GM19193 (cell line): ENCODE measurements around the gene NEDD4L.

Experiments used
- POLR2A ChIP-seq: IDR thresholded peaks from 4 replicates; pipeline ENCODE4 v1.6.1; 2011; ENCODE audit not compliant: insufficient read depth, insufficient read length; ENCODE audit errors: extremely low read depth

The NEDD4L gene

DNA sequence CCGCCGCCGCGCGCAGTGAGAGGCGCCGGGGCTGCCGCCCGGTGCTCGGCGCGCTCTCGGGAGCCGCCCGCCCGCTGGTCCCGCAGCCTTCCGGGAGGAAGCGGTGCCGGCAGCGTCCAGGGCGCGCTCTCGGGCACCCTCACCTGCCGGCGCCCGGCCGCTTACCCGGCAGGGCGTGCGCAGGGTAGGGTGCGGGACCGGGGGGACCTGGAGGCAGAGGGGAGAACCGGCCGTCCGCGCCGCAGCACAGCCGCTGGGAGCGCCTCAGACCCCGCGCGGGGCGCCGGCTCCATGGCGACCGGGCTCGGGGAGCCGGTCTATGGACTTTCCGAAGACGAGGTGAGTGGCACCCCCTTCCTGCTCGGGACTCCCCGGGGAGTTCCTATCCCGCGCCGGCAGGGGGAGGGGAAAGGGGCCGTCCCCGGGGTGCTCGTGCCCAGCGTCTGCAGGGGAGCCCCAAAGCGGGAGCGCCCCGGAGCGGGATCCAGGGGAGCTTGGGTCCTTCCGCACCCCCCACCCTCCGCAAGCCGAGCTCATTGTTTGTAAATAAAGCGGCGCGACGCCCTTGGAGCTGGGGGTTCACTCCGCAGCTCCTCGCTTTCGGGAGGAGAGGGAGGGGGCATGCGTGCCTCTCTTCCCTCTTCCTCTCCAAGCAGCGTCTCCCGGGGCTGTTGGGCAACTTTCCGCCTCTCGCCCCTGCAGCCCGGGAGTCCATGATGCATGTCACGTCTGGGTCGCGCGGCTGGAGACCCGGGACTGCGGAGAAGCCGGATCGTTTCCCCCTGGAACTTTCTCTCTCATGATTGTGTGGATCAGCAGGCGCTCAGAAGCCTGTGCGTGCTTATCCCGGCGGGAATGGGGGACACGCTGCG is 580 bp downstream of the NEDD4L start:
- TF ChIP-seq POLR2A, result peak; percentile 31

DNA sequence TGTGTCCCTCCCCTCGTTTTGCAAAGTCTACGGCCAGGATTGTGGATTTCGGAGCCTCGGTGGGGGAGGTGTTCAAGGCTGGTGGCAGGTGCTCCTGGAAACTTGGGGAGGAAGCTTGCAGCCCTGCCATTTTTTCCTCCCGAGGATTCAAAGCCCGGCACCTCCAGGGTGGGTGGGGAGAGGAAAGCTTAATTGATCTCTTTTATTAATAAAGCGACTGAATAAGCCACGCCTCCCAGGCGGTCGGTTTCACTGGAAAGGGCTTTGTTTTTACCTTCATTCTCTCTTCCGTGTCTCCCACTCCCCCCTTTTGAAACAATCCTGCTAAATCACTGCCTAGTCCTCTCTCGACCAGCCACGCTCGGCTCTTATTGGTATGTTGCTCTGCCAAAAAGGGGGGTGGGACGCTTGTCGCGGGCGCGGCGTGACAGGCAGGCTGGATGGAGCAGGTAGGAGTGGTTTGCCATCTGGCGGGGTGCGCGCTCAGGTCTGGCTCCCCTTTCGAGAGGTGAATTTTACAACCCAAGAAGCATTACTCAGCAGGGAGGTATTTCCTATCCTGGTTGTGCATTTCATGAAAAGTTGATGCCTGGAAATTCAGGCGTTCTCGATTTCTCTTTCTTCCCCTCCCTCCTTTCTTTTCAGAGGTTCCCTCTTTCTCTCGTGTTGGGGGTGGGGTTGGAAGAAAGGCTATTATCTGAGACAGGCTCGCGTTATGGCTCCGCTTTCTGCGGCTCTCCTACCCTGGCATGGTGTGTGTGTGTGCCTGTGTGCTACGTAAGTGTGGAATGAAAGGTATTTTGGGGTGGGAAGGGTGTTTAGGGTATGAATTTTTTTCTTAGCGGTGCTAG is 1.4 kb downstream of the NEDD4L start:
- no peak for TF ChIP-seq POLR2A

DNA sequence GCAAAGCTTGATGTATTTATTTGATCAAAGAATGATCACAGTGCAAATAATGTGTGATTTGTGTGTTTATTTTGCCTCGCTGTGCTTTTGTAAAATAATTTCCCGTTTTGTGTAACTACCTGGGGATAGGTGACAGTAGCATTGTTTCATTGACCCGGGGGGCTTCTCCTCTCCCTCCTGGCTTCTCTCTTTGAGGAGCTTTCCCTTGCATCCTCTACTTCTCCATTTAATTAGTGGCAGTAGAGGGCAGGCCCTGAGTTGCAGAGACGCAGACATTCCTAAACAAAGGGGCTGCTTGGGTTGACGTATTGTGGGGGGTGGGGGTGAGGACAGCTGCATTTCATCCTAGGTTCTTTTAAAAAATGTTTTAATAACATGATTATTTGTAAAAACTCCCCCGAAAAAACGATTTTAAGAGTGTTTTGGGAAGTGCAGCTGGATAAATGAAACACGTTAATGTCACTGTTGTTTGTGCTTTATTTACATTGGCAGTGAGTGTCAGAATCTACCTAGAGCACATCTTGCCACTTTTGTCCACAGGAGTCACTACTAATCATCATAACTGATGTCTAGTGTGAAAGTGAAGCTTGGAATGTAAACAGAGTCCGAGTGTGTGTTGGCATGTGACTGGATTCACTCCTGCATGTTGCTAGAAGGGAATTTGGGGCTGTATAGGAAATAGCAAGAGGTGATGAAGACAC is 2.2 kb downstream of the NEDD4L start:
- no peak for TF ChIP-seq POLR2A

DNA sequence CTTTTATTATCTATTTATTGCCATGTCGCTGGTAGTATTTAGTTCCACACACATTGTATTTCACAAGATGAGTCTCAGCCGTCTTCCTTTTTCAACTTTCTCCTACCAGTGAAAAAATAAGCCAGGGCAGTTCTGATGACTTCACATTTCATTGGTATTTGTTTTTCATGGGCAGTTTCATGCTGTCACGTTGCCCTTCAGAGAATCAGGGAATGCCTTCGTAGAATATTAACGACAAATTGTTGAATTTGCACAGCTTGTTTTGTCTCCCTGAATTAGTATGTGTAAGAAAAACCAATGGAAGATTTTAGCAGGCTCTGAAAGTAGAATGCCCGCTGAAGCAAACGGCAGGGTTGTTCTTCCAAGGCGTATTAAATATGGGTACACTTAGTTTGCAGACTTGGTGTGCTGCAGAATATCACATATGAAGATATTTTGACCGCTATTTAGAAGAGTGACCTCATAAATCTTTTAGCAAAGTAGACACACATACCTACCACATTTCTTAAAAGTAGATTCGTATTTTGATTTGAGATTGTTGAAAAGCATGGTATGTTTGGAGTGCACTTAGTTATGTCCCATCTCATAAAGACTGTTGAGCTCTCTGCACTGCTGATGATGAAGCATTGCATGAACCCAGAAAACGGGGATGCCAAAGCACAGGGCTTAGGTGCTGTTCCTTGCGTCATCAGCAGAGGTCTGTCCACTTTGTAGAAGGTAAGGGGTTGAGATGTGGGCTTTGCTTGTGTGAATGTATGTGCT is 2.9 kb downstream of the NEDD4L start:
- no peak for TF ChIP-seq POLR2A

DNA sequence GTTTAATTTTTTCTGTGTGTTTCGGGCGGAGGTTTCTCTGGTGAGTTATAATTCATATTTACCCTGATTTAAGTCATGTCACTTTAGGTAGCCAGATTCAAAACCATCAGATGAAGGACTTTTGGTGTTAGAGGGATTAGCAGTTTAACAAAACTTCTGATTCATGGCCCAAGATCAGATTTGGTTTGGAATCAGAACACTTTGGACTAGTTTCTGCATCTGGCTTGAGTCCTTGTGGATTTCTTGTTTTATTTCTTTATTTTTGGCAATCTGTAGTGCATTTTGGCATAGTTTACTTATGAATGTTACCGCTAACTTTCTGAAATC is 3.5 kb downstream of the NEDD4L start:
- TF ChIP-seq POLR2A, result no peak

DNA sequence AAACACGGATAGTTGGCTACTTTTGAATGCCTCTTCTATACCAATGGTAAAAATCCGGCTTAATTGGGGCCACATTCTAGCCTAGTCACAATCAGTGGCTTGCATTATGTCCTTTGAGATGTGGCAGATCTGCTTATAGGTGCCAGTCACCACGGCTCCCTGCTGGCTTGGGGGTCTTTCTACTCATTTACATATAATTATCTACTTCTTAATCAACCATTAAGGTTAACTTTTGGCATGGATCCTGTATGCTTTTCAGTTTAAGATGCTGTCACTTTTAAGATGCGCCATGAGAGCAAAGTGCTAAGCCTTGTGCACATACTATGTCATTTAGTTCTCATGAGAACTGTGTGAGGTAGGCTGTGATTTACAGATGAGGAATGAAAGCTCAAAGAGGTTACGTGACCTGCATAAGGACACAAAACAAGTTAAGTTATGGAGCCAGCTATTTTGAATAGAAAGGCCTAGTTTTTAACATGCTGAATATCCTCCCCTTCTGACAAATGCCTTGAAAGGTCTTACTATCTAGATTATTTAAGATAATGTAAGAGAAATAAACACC is 4.1 kb downstream of the NEDD4L start:
- TF ChIP-seq POLR2A, result no peak

DNA sequence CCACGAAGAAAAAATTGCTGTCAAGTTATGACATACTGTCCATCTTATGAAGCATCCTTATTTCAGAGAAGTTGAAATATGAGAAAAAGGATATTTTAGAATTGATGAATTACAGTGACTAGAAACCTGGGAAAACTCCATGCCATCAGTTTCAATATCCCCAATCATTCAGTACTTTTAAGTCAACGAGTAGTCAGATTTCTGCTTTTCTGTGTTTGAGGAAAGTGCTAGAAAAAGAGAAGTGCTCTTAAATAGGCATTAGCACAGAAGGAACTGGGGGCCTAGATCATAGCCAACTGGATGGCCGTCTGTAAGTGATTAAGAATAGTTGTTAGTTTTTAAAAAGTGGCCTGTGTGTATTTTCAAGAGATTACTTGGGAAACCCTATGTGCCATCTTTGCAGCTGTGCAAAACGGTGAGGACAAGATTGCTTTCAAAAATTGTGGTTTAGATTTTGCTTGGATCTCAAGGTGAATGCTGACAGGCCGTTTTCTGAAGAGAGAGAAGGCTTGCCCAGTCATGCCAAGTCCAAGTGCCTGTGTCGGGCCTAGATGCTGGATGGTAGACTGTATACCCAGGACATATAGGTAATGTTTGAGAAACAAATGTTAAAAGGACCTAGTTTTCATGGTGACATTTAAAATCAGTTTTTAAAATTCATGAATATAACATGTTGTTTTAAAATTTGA is 5.1 kb downstream of the NEDD4L start:
- TF ChIP-seq POLR2A, result no peak

DNA sequence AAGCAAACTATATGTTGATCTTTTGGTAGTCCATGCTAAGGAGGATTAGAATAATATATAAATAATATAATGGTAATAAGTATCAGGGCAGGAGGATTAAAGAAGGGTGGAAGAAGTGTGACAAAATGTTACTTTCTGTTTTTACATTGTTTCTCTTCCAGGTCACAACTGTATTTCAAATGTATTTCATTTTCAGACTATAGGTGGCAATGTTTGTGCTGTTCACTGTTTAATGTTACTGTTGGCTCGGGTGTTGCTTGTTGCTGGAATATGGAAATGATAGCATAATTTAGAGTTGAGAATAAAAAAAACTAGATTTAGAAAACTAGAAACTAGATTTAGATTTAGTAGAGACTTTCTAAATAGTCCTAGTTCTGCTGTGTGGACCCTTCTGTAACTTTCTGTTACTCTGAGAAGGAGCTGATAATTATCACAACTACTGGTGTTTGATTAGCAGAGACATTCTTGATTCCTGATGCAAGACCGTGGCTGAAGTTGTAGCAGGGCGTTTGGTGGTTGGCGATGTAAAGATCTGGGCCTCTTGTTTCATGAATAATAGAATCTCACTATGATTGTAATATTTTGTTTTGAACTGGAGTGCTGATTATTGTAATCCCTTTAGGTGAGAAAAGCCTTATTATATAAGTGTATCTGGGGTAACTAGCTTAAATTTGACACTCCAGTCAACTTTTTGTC is 7.9 kb downstream of the NEDD4L start:
- no peak for TF ChIP-seq POLR2A

DNA sequence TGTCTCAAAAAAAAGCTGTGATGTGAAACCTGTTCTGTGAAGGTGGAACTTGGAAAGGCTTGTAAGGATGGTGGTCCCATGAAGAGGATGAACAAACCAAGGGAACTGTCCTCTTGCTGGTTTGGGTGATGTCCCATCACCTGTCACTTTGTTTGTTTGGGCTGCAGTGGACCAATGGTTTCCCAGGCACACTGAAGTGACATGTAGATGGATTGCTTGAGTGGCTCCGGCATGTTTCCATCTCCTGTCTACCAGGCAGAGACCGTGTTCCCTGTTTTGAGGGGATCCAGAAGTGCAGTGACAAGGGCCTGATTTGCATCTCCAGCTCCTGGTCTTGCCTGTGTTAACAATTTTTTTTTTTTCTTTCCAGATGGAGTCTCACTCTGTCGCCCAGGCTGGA is 8.9 kb downstream of the NEDD4L start:
- no peak for TF ChIP-seq POLR2A

DNA sequence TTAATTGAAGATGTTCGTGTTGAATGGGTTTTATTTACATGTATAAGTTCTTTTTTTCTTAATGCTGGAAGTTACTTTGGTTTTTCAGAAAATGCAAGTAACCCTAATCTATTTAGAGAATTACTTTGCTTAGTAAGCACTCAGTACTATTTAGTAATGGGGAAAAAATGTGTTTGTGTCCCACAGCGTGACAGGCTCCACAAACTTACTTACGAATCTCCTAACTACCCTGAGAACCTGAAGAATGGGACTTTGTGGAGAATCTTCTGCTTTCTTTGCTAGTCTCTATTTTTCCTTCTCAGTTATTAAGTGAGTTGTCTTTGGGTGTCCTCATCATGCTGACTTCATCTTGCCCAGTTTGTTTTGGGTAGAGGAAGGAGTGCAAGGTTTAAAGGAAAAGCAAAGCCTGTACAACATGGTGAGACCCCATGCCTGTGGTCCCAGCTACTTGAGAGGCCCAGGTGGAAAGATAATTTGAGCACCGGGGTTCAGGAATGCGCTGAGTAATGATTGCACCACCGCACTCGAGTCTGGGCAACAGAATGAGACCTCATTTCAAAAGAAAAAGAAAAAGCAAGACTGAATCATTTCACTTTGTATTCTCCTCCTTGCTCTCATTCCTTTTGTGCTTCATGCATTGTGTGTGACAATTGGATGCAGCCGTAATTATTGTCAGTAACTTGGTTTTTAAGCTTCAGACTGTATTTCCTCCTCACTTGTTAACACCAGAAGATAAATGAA is 10.2 kb downstream of the NEDD4L start:
- no peak for TF ChIP-seq POLR2A

DNA sequence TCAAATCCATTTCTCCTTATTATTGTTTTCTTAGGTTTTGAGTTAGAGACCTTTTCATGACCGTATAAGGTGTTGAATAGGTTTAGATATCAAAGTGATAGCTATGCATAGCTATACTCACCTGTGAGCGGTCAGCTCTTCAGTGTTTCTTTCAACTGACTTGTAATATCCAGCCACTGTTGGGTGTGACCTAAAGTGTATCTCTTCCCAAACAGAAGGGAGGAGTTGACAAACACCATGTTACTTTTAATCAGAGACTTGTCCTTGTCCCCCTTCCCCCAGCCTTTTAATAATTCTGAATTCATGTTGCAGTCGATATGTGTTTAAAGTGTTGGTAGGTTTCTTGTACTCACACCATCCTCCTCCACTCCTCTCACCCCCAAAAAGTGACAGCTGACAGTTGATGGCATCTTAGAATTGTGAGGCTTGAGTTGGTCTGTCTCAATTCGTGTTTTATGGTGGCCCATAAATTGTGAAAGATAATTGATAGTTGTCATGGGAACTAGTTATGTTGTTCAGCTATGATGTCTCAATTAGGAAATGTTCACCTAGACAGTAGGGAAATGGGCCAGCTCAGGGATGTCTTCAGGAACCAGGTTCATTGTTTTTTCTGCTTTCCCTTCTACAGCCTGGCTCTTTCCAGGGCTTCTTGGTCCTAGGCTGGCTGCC is 12.0 kb downstream of the NEDD4L start:
- TF ChIP-seq POLR2A, result no peak

DNA sequence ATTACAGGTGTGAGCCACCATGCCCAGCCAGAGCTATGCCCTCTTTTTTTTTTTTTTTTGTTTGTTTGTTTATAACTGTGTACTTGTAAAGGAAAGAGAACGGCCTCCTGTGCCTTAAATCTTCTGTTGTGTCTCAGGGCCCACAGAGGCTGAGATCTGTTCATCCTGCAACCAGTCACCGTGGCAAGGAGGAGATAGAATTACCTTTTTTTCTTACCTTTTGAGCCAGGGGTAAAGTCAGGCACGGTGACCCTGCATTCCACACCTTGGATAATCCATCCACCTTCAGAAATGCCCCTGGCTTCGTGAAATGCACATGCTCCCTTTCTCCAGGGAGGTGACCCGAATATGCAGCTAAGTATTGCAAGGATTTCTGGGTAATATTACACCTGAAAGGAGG is 12.8 kb downstream of the NEDD4L start:
- TF ChIP-seq POLR2A, result no peak
